Esophagus muscularis mucosa (tissue), 4 donors: Measurements from ENCODE around the gene TMEM132C.

Experiments used
- EP300 ChIP-seq: sonication (generic); formaldehyde crosslinking; IDR thresholded peaks from one replicate; pipeline ENCODE4 v1.6.1; 2017; ENCODE audit warnings: antibody characterized with exemption
- POLR2A ChIP-seq: fragments of 450-650 bp; IDR thresholded peaks from one replicate; pipeline ENCODE4 v1.6.1; 2017; ENCODE audit warnings: antibody characterized with exemption, moderate library complexity, mild to moderate bottlenecking, low read depth
- POLR2AphosphoS5 ChIP-seq, 2 donors: sonication (generic); formaldehyde crosslinking; IDR thresholded peaks; one replicate each; pipeline ENCODE4 v1.6.1; 2017; ENCODE audit warnings: antibody characterized with exemption in 2 of 2
- TF ChIP-seq, protein P1 (sequence below), 3 experiments: fragments of 200-600 bp in 2 of 3; fragments of 450-650 bp in 1 of 3; sonication (generic) in 2 of 3; IDR thresholded peaks; one replicate each; pipeline ENCODE4 v1.5.1; 2017 to 2019; ENCODE audit warnings: antibody characterized with exemption in 3 of 3, mild to moderate bottlenecking in 2 of 3, moderate library complexity in 1 of 3

DNA sequence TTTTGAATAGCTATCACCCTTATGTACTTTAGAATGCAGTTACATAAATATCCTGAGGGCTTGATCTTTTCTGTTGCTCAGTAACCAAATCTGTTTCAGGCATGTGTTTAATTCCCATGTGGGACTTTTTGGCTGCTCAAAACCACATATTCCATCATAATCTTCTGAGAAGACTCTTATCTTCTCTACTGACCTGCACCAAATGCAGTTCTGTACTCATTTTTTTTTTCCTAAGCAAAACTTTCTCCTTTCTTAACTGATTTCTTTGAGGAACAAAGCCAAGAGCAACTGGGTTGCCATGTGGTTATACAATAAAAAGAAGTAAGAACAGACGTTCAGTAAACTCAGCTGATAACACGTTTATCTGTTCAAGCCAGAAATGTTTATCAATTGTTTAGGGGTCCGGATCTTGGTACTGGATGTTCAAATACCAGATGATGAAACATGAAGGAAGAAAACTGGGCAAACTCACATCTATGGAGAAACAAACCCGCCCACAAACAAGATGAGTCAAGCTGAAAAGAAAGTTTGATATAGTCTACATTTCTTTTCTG is 50.1 kb downstream of the TMEM132C start:
- TF ChIP-seq, protein P1, sequence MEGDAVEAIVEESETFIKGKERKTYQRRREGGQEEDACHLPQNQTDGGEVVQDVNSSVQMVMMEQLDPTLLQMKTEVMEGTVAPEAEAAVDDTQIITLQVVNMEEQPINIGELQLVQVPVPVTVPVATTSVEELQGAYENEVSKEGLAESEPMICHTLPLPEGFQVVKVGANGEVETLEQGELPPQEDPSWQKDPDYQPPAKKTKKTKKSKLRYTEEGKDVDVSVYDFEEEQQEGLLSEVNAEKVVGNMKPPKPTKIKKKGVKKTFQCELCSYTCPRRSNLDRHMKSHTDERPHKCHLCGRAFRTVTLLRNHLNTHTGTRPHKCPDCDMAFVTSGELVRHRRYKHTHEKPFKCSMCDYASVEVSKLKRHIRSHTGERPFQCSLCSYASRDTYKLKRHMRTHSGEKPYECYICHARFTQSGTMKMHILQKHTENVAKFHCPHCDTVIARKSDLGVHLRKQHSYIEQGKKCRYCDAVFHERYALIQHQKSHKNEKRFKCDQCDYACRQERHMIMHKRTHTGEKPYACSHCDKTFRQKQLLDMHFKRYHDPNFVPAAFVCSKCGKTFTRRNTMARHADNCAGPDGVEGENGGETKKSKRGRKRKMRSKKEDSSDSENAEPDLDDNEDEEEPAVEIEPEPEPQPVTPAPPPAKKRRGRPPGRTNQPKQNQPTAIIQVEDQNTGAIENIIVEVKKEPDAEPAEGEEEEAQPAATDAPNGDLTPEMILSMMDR (IDR thresholded peaks at IDR 0.05), result no peak
- TF ChIP-seq EP300 (no peak), POLR2AphosphoS5 (IDR thresholded peaks at IDR 0.05) (no peak), POLR2A (no peak)
